GM12878 (cell line): Measurements from ENCODE around the gene TINCR. TPM values are rescaled to one million over a fixed set of nuclear protein-coding genes. Genes with fewer than 3 reads are reported as not detected.

Experiments used
- ATAC-seq: fragments of 200-7000 bp; cut with Tn5 transposase; 3 replicates; pipeline ENCODE4 v1.9.1; 2020; ENCODE audit warnings: mild to moderate bottlenecking, moderate library complexity
- BruUV-seq: library from RNA; stranded (reverse); fragments of 400-500 nt; replicated peaks from 2 replicates; lab custom pipeline; 2021; lab: Mats Ljungman, UMichigan
- CTCF ChIA-PET: fragments of 300-600 bp; sonication (Branson Sonifier 250); formaldehyde crosslinking; extraction: SDS; loops from one replicate; lab custom pipeline; 2021; ENCODE audit warnings: inconsistent platforms; lab: Yijun Ruan, JAX
- POLR2A ChIA-PET: fragments of 350-600 bp; formaldehyde crosslinking; extraction: SDS; loops from one replicate; lab custom pipeline; 2021; ENCODE audit warnings: inconsistent platforms; lab: Charles Lee
- RAD21 ChIA-PET: fragments of 300-600 bp; sonication (Branson Sonifier 250); formaldehyde crosslinking; loops from one replicate; lab custom pipeline; 2023; ENCODE audit warnings: antibody characterized with exemption; ENCODE audit not compliant: unreplicated experiment; lab: Charles Lee
- SMC1A ChIA-PET: fragments of 300-600 bp; sonication (Branson Sonifier 250); formaldehyde crosslinking; loops from one replicate; lab custom pipeline; 2023; ENCODE audit not compliant: unreplicated experiment, uncharacterized antibody; lab: Charles Lee
- DNase-seq: peaks from one replicate; pipeline ENCODE4 v3.0.0-alpha.2; 2011; ENCODE audit warnings: low read depth, low spot score
- FAIRE-seq: peaks from 3 replicates; lab custom pipeline; 2011; peaks lifted over from hg19 to GRCh38; lab: Jason Lieb, UNC
- H2AFZ ChIP-seq: 2 replicates; pipeline ENCODE4 v1.6.0; 2011; ENCODE audit warnings: low read depth, low read length, control low read depth; ENCODE audit not compliant: control insufficient read depth
- H3K27ac ChIP-seq: 2 replicates; pipeline ENCODE4 v1.5.1; 2011; ENCODE audit warnings: control low read depth; ENCODE audit not compliant: control insufficient read depth, insufficient read depth
- H3K27me3 ChIP-seq, 2 experiments: replicated peaks in 1 of 2; 2 replicates each; pipeline versions ENCODE4 v1.6.0 to v1.6.1; 2011; ENCODE audit warnings: low read length in 1 of 2; ENCODE audit not compliant: control insufficient read depth in 2 of 2, insufficient read depth in 2 of 2
- H3K36me3 ChIP-seq, 2 experiments: 2 replicates each; pipeline ENCODE4 v1.5.1; 2011; ENCODE audit warnings: low read length in 1 of 2; ENCODE audit not compliant: control insufficient read depth in 2 of 2, insufficient read depth in 2 of 2
- H3K4me1 ChIP-seq: 2 replicates; pipeline ENCODE4 v1.6.1; 2011; ENCODE audit warnings: mild to moderate bottlenecking, low read length, moderate library complexity, mixed read lengths; ENCODE audit not compliant: control insufficient read depth, insufficient read depth
- H3K4me2 ChIP-seq: 2 replicates; pipeline ENCODE4 v1.6.0; 2011; ENCODE audit warnings: control low read depth; ENCODE audit not compliant: control insufficient read depth, insufficient read depth
- H3K4me3 ChIP-seq: fragments of 200-600 bp; sonication (generic); 2 replicates; pipeline ENCODE4 v1.5.1; 2016
- H3K79me2 ChIP-seq: 2 replicates; pipeline ENCODE4 v1.6.0; 2011; ENCODE audit warnings: low read length; ENCODE audit not compliant: control insufficient read depth, insufficient read depth
- H3K9ac ChIP-seq: 2 replicates; pipeline ENCODE4 v1.8.0; 2011; ENCODE audit warnings: low read length, control low read depth, mixed read lengths; ENCODE audit not compliant: control insufficient read depth, insufficient read depth
- H3K9me3 ChIP-seq: replicated peaks from 3 replicates; pipeline ENCODE4 v1.5.1; 2011; ENCODE audit warnings: mild to moderate bottlenecking, low read length; ENCODE audit not compliant: control insufficient read depth, insufficient read depth
- H4K20me1 ChIP-seq: 2 replicates; pipeline ENCODE4 v1.6.0; 2011; ENCODE audit not compliant: control insufficient read depth, insufficient read depth
- CBX5 ChIP-seq: sonication (generic); IDR thresholded peaks from 2 replicates; pipeline ENCODE4 v1.6.1; 2016; ENCODE audit warnings: low read depth, moderate library complexity, mild to moderate bottlenecking, inconsistent platforms
- EED ChIP-seq: sonication (generic); IDR thresholded peaks from 2 replicates; pipeline ENCODE4 v1.6.1; 2016; ENCODE audit warnings: antibody characterized with exemption, low read depth
- KAT2A ChIP-seq: conservative IDR thresholded peaks from 2 replicates; pipeline ENCODE4 v1.6.1; 2011; ENCODE audit warnings: low read depth, low read length; ENCODE audit not compliant: control insufficient read depth
- MEF2A ChIP-seq: IDR thresholded peaks from 2 replicates; pipeline ENCODE4 v1.6.1; 2011; ENCODE audit warnings: low read depth, mild to moderate bottlenecking, low read length, moderate library complexity; ENCODE audit not compliant: insufficient read depth
- NBN ChIP-seq: fragments of 450-650 bp; IDR thresholded peaks from 2 replicates; pipeline ENCODE4 v1.6.1; 2016
- ZZZ3 ChIP-seq: IDR thresholded peaks from 2 replicates; pipeline ENCODE4 v1.6.1; 2011; ENCODE audit warnings: low read depth; ENCODE audit not compliant: control insufficient read depth, insufficient read length
- WGBS: methylation state at CpG from one replicate; pipeline ENCODE4 v1.1.6; 2016; ENCODE audit warnings: low lambda C conversion rate; ENCODE audit not compliant: insufficient replicate concordance, insufficient coverage; ENCODE audit errors: missing lambda C conversion rate; 5-methylcytosine and 5-hydroxymethylcytosine counted together
- in situ Hi-C: fragments of 300-500 bp; cut with MboI; formaldehyde crosslinking; loops from 9 replicates; pipeline ENCODE4 v1.14.3; 2018; ENCODE audit warnings: mixed read lengths
- intact Hi-C: fragments of 100-400 bp; cut with micrococcal nuclease; formaldehyde crosslinking; loops from one replicate; pipeline ENCODE4 v1.14.2; 2022; ENCODE audit not compliant: unreplicated experiment
- polyA plus RNA-seq, 11 experiments: library from polyadenylated mRNA; depleted of rRNA in 4 of 11; unstranded in 6 of 11; stranded (reverse) in 5 of 11; fragments of >200 nt; fragmentation: Nextera tagmentation in 4 of 11; fragmentation: Illumina TruSeq in 1 of 11; extraction: Ambion mirVana in 4 of 11; extraction: Trizol in 1 of 11; gene quantifications; 1 replicate in 1 of 11; 2 replicates in 10 of 11; pipeline versions ENCODE4 v1.2.1 to v1.2.3, GENCODE V29; 2011 to 2016; ENCODE audit warnings: inconsistent platforms in 2 of 11, missing spikeins in 2 of 11, low read depth in 1 of 11
- small RNA-seq: library from RNA; depleted of rRNA; stranded (forward); fragments of <200 nt; gene quantifications from one replicate; pipeline ENCODE3, GENCODE V24; 2014
- total RNA-seq, 4 experiments: library from RNA; depleted of rRNA in 3 of 4; stranded (reverse); fragments of >200 nt in 3 of 4; fragmentation: Illumina TruSeq in 1 of 4; extraction: Trizol in 1 of 4; gene quantifications; 2 replicates each; pipeline versions ENCODE4 v1.2.1 to v1.2.3, GENCODE V29; 2013 to 2021

Gene TINCR
- total and polyA plus RNA-seq, 10 of the 15 experiments (the other 5 are each of a cell fraction or from before 2014, with no cell fraction given): 0.02 to 0.36 (median 0.06) TPM; not detected in 3

DNA sequence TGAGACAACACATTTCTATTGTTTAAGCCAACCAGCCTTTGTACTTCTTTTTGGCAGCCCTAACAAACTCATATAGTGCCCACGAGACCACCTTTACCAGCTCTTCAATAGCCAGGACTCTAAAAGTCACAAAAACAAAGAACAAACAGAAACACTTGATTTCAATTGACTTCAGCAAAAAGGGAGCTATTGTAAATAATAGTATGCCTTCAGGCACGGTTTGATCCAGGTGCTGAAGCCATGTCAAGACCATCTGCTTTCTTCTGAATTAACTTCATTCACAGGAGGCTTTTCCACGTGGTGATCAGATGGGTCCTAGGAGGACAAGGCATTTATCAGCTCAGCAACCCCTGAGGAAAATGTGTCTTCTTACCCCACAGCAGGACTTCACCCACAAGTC, 53.8 kb downstream of the TINCR start:
- no peaks in the 10 kb centered on the region for H3K79me2 ChIP-seq
- H3K27me3 ChIP-seq: no peaks in the 10 kb centered on the region
- BruUV-seq: no TSS peak
- 0% methylated on average over 3 of the region's 3 CpGs for WGBS
- ChIA-PET CTCF (no interaction called here), POLR2A (interaction anchor here (0.5 kb wide), 1 partner anchor 54 kb away, joined by 4 read pairs; no protein-coding TSS in a partner anchor), RAD21 (interaction anchor here (0.7 kb wide), 1 partner anchor 192 kb away, joined by 3 read pairs; no protein-coding TSS in a partner anchor), SMC1A (no interaction called here)
- H2AFZ ChIP-seq: no peak overlapping the region
- no peaks in the 10 kb centered on the region for H3K36me3 ChIP-seq
- FAIRE-seq (no peak), ATAC-seq (no peak), DNase-seq (no peak)
- intact Hi-C loops: no loop called here
- no peak overlapping the region for H3K9ac ChIP-seq
- in situ Hi-C loops: no loop called here
- H3K9me3 ChIP-seq: peaks cover 2% of the 10 kb centered on the region; the same call in 2 of the 3 replicates
- H3K4me1 ChIP-seq: no peaks in the 10 kb centered on the region
- H3K27ac ChIP-seq: no peak overlapping the region
- no peak overlapping the region for H3K4me2 ChIP-seq
- TF ChIP-seq CBX5: no peak
- TF ChIP-seq MEF2A: no peak
- H3K4me3 ChIP-seq: no peak overlapping the region
- H4K20me1 ChIP-seq: no peaks in the 10 kb centered on the region

DNA sequence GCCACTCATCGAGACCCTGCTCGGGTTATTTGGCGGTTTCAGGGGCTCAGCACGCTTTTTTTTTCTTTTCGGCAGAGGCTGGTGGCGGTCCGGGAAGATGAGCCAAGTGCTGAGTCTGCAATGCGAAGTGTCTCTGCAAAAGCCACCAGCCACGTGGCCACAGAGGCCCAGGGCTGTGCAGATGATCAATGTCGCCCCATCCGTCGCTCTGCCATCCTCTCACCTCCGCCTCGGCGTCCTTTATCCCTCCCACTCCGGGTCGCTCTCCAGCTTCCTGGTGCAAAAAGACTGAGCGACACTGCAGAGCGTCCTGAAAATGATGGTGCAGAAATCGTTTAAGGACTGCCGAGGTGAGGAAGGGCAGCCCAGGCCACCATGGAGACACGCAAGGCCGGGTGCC, 55.0 kb downstream of the TINCR start:
- no peaks in the 10 kb centered on the region for H3K4me1 ChIP-seq
- H3K36me3 ChIP-seq: no peaks in the 10 kb centered on the region
- BruUV-seq: no TSS peak
- no peaks in the 10 kb centered on the region for H3K79me2 ChIP-seq
- H3K4me2 ChIP-seq: no peak overlapping the region
- SMC1A ChIA-PET: no interaction called here
- intact Hi-C loops (no loop called here), in situ Hi-C loops (no loop called here)
- TF ChIP-seq EED (no peak), KAT2A (no peak), NBN (no peak), ZZZ3 (no peak)
- H3K27me3 ChIP-seq: no peaks in the 10 kb centered on the region
- H4K20me1 ChIP-seq: no peaks in the 10 kb centered on the region
- no peak overlapping the region for H3K9ac ChIP-seq
- no peak for FAIRE-seq
- DNase-seq: no peak
- 66% methylated on average over 23 of the region's 23 CpGs for WGBS
- ATAC-seq: no peak
- peaks cover 2% of the 10 kb centered on the region; the same call in 2 of the 3 replicates for H3K9me3 ChIP-seq
- CTCF ChIA-PET: no interaction called here
- H2AFZ ChIP-seq: no peak overlapping the region
- RAD21 ChIA-PET: no interaction called here
- POLR2A ChIA-PET: no interaction called here
- H3K4me3 ChIP-seq: no peak overlapping the region
- no peak overlapping the region for H3K27ac ChIP-seq

Small RNA genes within 50 kb of the gene (small RNA-seq; reads per million reads assigned to genes)
- gene SNRPEP4: not detected

Other genes with a start within 250 kb of the TINCR start
Only the 7 nearest of the 12 such genes appear.
- gene ZNRF4, start 112.5 kb downstream of the TINCR start, total RNA-seq (2014; rRNA removed): not detected in 2 replicates
- gene ZNRF4, start 112.5 kb downstream of the TINCR start, total RNA-seq (2014; rRNA removed; fragmentation: Illumina TruSeq; extraction: Trizol): not detected in 2 replicates
- not detected in 2 replicates for gene ZNRF4, start 112.5 kb downstream of the TINCR start, total RNA-seq (2021)
- gene ZNRF4, start 112.5 kb downstream of the TINCR start, polyA plus RNA-seq (2011; rRNA removed): not detected in 2 replicates
- not detected in 2 replicates for gene ZNRF4, start 112.5 kb downstream of the TINCR start, polyA plus RNA-seq (2014; fragmentation: Illumina TruSeq; extraction: Trizol)
- gene ZNRF4, start 112.5 kb downstream of the TINCR start, polyA plus RNA-seq (2014; fragmentation: Nextera tagmentation; extraction: Ambion mirVana): not detected
- not detected in 2 replicates for gene ZNRF4, start 112.5 kb downstream of the TINCR start, polyA plus RNA-seq (2014; rRNA removed)
- gene ZNRF4, start 112.5 kb downstream of the TINCR start, polyA plus RNA-seq (2016; fragmentation: Nextera tagmentation; extraction: Ambion mirVana): not detected
- gene SAFB2, start 54.8 kb upstream of the TINCR start, total RNA-seq (2014; rRNA removed): 30.3 and 36.3 TPM in 2 replicates
- gene SAFB2, start 54.8 kb upstream of the TINCR start, total RNA-seq (2014; rRNA removed; fragmentation: Illumina TruSeq; extraction: Trizol): 33.3 and 34.5 TPM in 2 replicates
- 78.3 and 89.2 TPM in 2 replicates for gene SAFB2, start 54.8 kb upstream of the TINCR start, total RNA-seq (2021)
- gene SAFB2, start 54.8 kb upstream of the TINCR start, polyA plus RNA-seq (2011; rRNA removed): 26.5 and 27.7 TPM in 2 replicates
- 49.6 and 53.2 TPM in 2 replicates for gene SAFB2, start 54.8 kb upstream of the TINCR start, polyA plus RNA-seq (2014; fragmentation: Illumina TruSeq; extraction: Trizol)
- 10 to 100 TPM in 1 of 2 experiments, 1 to 10 TPM in 1; 4.5 to 24.6 TPM for gene SAFB2, start 54.8 kb upstream of the TINCR start, polyA plus RNA-seq (2014; fragmentation: Nextera tagmentation; extraction: Ambion mirVana)
- gene SAFB2, start 54.8 kb upstream of the TINCR start, polyA plus RNA-seq (2014; rRNA removed): 52.7 and 57.8 TPM in 2 replicates
- 10 to 100 TPM; 70.0 to 74.1 TPM for gene SAFB2, start 54.8 kb upstream of the TINCR start, polyA plus RNA-seq (2016; fragmentation: Nextera tagmentation; extraction: Ambion mirVana)
- 45.0 and 55.9 TPM in 2 replicates for gene SAFB, start 55.1 kb upstream of the TINCR start, total RNA-seq (2014; rRNA removed)
- 49.2 and 53.0 TPM in 2 replicates for gene SAFB, start 55.1 kb upstream of the TINCR start, total RNA-seq (2014; rRNA removed; fragmentation: Illumina TruSeq; extraction: Trizol)
- gene SAFB, start 55.1 kb upstream of the TINCR start, total RNA-seq (2021): 110 and 122 TPM in 2 replicates
- gene SAFB, start 55.1 kb upstream of the TINCR start, polyA plus RNA-seq (2011; rRNA removed): 54.9 and 62.1 TPM in 2 replicates
- gene SAFB, start 55.1 kb upstream of the TINCR start, polyA plus RNA-seq (2014; fragmentation: Illumina TruSeq; extraction: Trizol): 66.6 and 70.3 TPM in 2 replicates
- 1 to 10 TPM; 1.6 to 2.9 TPM for gene SAFB, start 55.1 kb upstream of the TINCR start, polyA plus RNA-seq (2014; fragmentation: Nextera tagmentation; extraction: Ambion mirVana)
- 114 and 122 TPM in 2 replicates for gene SAFB, start 55.1 kb upstream of the TINCR start, polyA plus RNA-seq (2014; rRNA removed)
- gene SAFB, start 55.1 kb upstream of the TINCR start, polyA plus RNA-seq (2016; fragmentation: Nextera tagmentation; extraction: Ambion mirVana): 100 to 1,000 TPM; 126 to 131 TPM
- gene MICOS13, start 112.6 kb upstream of the TINCR start, total RNA-seq (2014; rRNA removed): 177 and 211 TPM in 2 replicates
- gene MICOS13, start 112.6 kb upstream of the TINCR start, total RNA-seq (2014; rRNA removed; fragmentation: Illumina TruSeq; extraction: Trizol): 34.9 and 41.2 TPM in 2 replicates
- 61.1 and 61.3 TPM in 2 replicates for gene MICOS13, start 112.6 kb upstream of the TINCR start, total RNA-seq (2021)
- 12.4 and 24.3 TPM in 2 replicates for gene MICOS13, start 112.6 kb upstream of the TINCR start, polyA plus RNA-seq (2011; rRNA removed)
- 3.5 and 16.8 TPM in 2 replicates for gene MICOS13, start 112.6 kb upstream of the TINCR start, polyA plus RNA-seq (2014; fragmentation: Illumina TruSeq; extraction: Trizol)
- 10 to 100 TPM in 1 of 2 experiments, 1 to 10 TPM in 1; 9.4 to 38.1 TPM for gene MICOS13, start 112.6 kb upstream of the TINCR start, polyA plus RNA-seq (2014; fragmentation: Nextera tagmentation; extraction: Ambion mirVana)
- gene MICOS13, start 112.6 kb upstream of the TINCR start, polyA plus RNA-seq (2014; rRNA removed): 119 and 171 TPM in 2 replicates
- 100 to 1,000 TPM; 113 to 118 TPM for gene MICOS13, start 112.6 kb upstream of the TINCR start, polyA plus RNA-seq (2016; fragmentation: Nextera tagmentation; extraction: Ambion mirVana)
- 1.2 and 1.7 TPM in 2 replicates for gene HSD11B1L, start 113.1 kb upstream of the TINCR start, total RNA-seq (2014; rRNA removed)
- 0.49 and 0.55 TPM in 2 replicates for gene HSD11B1L, start 113.1 kb upstream of the TINCR start, total RNA-seq (2014; rRNA removed; fragmentation: Illumina TruSeq; extraction: Trizol)
- gene HSD11B1L, start 113.1 kb upstream of the TINCR start, total RNA-seq (2021): 1.1 and 1.5 TPM in 2 replicates
- gene HSD11B1L, start 113.1 kb upstream of the TINCR start, polyA plus RNA-seq (2011; rRNA removed): 0.84 TPM in 2 replicates
- 0.29 TPM in 1 of 2 replicates, not detected in the other for gene HSD11B1L, start 113.1 kb upstream of the TINCR start, polyA plus RNA-seq (2014; fragmentation: Illumina TruSeq; extraction: Trizol)
- gene HSD11B1L, start 113.1 kb upstream of the TINCR start, polyA plus RNA-seq (2014; fragmentation: Nextera tagmentation; extraction: Ambion mirVana): under 1 TPM in 1 of 2 experiments, not detected in 1; 0.35 TPM
- 1.0 and 1.6 TPM in 2 replicates for gene HSD11B1L, start 113.1 kb upstream of the TINCR start, polyA plus RNA-seq (2014; rRNA removed)
- gene HSD11B1L, start 113.1 kb upstream of the TINCR start, polyA plus RNA-seq (2016; fragmentation: Nextera tagmentation; extraction: Ambion mirVana): 1 to 10 TPM; 1.1 to 1.8 TPM
- gene RPL36, start 122.3 kb upstream of the TINCR start, total RNA-seq (2014; rRNA removed): 1,704 and 2,091 TPM in 2 replicates
- 1,553 and 1,673 TPM in 2 replicates for gene RPL36, start 122.3 kb upstream of the TINCR start, total RNA-seq (2014; rRNA removed; fragmentation: Illumina TruSeq; extraction: Trizol)
- gene RPL36, start 122.3 kb upstream of the TINCR start, total RNA-seq (2021): 1,583 and 1,661 TPM in 2 replicates
- gene RPL36, start 122.3 kb upstream of the TINCR start, polyA plus RNA-seq (2011; rRNA removed): 499 and 1,144 TPM in 2 replicates
- gene RPL36, start 122.3 kb upstream of the TINCR start, polyA plus RNA-seq (2014; fragmentation: Illumina TruSeq; extraction: Trizol): 67.8 and 374 TPM in 2 replicates
- 1,000 to 10,000 TPM; 4,698 to 4,942 TPM for gene RPL36, start 122.3 kb upstream of the TINCR start, polyA plus RNA-seq (2014; fragmentation: Nextera tagmentation; extraction: Ambion mirVana)
- gene RPL36, start 122.3 kb upstream of the TINCR start, polyA plus RNA-seq (2014; rRNA removed): 2,015 and 2,575 TPM in 2 replicates
- 1,000 to 10,000 TPM; 2,328 to 2,411 TPM for gene RPL36, start 122.3 kb upstream of the TINCR start, polyA plus RNA-seq (2016; fragmentation: Nextera tagmentation; extraction: Ambion mirVana)
- 85.0 and 92.7 TPM in 2 replicates for gene LONP1, start 152.2 kb upstream of the TINCR start, total RNA-seq (2014; rRNA removed)
- gene LONP1, start 152.2 kb upstream of the TINCR start, total RNA-seq (2014; rRNA removed; fragmentation: Illumina TruSeq; extraction: Trizol): 38.6 and 44.0 TPM in 2 replicates
- 136 and 137 TPM in 2 replicates for gene LONP1, start 152.2 kb upstream of the TINCR start, total RNA-seq (2021)
- 31.3 and 51.1 TPM in 2 replicates for gene LONP1, start 152.2 kb upstream of the TINCR start, polyA plus RNA-seq (2011; rRNA removed)
- gene LONP1, start 152.2 kb upstream of the TINCR start, polyA plus RNA-seq (2014; fragmentation: Illumina TruSeq; extraction: Trizol): 8.2 and 35.5 TPM in 2 replicates
- gene LONP1, start 152.2 kb upstream of the TINCR start, polyA plus RNA-seq (2014; fragmentation: Nextera tagmentation; extraction: Ambion mirVana): 1 to 10 TPM in 1 of 2 experiments, under 1 TPM in 1; 0.61 to 3.2 TPM
- 67.8 and 92.2 TPM in 2 replicates for gene LONP1, start 152.2 kb upstream of the TINCR start, polyA plus RNA-seq (2014; rRNA removed)
- gene LONP1, start 152.2 kb upstream of the TINCR start, polyA plus RNA-seq (2016; fragmentation: Nextera tagmentation; extraction: Ambion mirVana): 100 to 1,000 TPM in 1 of 2 experiments, 10 to 100 TPM in 1; 86.5 to 100 TPM